ENCODE results near the gene KANK4.
"Not testable (repeated sequence)": the region's sequence is repeated elsewhere in the genome, so short reads cannot be mapped to it uniquely, and the experiment has no call there.

KANK4 gene

DNA sequence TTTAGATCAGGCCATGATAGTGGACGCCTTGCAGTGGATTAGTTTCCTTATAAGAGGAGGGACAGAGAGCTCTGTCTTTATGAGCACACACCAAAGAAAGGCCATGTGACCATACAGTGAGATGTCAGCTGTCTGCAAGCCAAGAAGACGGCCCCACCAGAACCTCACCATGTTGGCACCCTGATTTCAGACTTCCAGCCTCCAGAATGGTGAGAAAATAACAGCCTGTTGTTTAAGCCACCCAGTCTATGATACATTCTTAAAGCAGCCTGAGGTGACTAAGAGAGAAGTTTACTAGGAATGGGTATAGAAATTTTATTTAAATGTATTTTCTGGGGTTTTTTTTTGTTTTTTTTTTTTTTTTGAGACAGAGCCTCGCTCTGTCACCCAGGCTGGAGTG is 95.1 kb downstream of the KANK4 start:
- TF ChIP-seq, protein P1, sequence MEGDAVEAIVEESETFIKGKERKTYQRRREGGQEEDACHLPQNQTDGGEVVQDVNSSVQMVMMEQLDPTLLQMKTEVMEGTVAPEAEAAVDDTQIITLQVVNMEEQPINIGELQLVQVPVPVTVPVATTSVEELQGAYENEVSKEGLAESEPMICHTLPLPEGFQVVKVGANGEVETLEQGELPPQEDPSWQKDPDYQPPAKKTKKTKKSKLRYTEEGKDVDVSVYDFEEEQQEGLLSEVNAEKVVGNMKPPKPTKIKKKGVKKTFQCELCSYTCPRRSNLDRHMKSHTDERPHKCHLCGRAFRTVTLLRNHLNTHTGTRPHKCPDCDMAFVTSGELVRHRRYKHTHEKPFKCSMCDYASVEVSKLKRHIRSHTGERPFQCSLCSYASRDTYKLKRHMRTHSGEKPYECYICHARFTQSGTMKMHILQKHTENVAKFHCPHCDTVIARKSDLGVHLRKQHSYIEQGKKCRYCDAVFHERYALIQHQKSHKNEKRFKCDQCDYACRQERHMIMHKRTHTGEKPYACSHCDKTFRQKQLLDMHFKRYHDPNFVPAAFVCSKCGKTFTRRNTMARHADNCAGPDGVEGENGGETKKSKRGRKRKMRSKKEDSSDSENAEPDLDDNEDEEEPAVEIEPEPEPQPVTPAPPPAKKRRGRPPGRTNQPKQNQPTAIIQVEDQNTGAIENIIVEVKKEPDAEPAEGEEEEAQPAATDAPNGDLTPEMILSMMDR (IDR thresholded peaks at IDR 0.05; ENCODE audit: low read depth, low read length) = no peak
- no peaks in the 10 kb centered on the region; the same call in 1 of the 2 replicates for H3K4me1 ChIP-seq
- H3K27me3 ChIP-seq = no peaks in the 10 kb centered on the region
- H3K36me3 ChIP-seq = no peaks in the 10 kb centered on the region
- H3K9me3 ChIP-seq = no peaks in the 10 kb centered on the region
- no peak overlapping the region for H3K4me3 ChIP-seq (ENCODE audit: low read depth, low read length)
- DNase-seq = no peak

DNA sequence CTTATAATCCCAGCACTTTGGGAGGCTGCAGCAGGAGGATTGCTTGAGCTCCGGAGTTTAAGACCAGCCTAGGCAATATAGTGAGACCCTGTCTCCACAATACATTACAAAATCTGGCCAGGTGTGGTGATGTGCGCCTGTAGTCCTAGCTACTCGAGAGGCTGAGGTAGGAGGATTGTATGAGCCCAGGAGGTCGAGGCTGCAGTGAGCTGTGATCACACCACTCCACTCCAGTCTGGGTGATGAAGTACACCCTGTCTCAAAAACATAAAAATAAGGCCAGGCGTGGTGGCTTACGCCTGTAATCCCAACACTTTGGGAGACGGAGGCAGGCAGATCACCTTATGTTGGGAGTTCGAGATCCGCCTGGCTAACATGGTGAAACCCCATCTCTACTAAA is 96.9 kb downstream of the KANK4 start:
- H3K27me3 ChIP-seq = no peaks in the 10 kb centered on the region
- no peak overlapping the region for H3K4me3 ChIP-seq (ENCODE audit: low read depth, low read length)
- H3K36me3 ChIP-seq = no peaks in the 10 kb centered on the region
- no peak for DNase-seq
- H3K9me3 ChIP-seq = no peaks in the 10 kb centered on the region
- TF ChIP-seq, protein P1 (IDR thresholded peaks at IDR 0.05; ENCODE audit: low read depth, low read length) = no peak
- H3K4me1 ChIP-seq = no peaks in the 10 kb centered on the region

DNA sequence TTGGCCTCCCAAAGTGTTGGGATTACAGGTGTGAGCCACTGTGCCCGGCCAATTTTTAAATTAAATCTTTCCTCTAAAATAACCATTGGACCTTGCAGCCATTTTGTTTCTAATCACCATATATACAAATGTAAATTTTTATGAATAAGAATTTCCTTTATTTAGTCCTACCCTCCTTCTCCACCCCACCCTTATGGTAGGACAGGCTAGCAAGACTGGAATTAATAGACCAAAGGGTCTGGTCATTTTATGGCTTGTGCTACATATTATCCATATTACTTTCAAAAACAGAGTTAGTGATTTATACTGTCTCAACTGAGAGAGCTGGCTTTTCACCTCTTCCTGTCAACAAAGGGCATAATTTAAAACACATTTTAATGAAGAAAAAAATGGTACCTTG is 98.1 kb downstream of the KANK4 start:
- TF ChIP-seq, protein P1 (IDR thresholded peaks at IDR 0.05; ENCODE audit: low read depth, low read length) = no peak
- Histone ChIP-seq H3K9me3 (no peaks in the 10 kb centered on the region), H3K36me3 (no peaks in the 10 kb centered on the region), H3K4me3 (ENCODE audit: low read depth, low read length) (no peak overlapping the region), H3K27me3 (no peaks in the 10 kb centered on the region), H3K4me1 (no peaks in the 10 kb centered on the region)
- no peak for DNase-seq

DNA sequence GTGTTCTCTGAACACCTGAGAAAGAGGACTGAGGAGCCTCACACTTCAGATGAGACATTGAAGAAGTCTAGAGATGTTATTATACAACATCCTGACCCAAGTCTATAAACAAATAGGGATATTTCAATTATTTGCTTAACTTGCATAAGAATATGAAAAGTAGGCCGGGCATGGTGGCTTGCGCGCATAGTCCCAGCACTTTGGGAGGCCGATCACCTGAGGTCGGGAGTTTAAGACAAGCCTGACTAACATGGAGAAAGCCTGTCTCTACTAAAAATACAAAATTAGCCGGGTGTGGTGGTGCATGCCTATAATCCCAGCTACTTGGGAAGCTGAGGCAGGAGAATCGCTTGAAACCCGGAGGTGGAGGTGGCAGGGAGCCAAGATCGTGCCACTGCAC is 98.8 kb downstream of the KANK4 start:
- H3K9me3 ChIP-seq; H3K4me3 ChIP-seq (ENCODE audit: low read depth, low read length); H3K4me1 ChIP-seq; H3K27me3 ChIP-seq; H3K36me3 ChIP-seq; DNase-seq: not testable (repeated sequence)

DNA sequence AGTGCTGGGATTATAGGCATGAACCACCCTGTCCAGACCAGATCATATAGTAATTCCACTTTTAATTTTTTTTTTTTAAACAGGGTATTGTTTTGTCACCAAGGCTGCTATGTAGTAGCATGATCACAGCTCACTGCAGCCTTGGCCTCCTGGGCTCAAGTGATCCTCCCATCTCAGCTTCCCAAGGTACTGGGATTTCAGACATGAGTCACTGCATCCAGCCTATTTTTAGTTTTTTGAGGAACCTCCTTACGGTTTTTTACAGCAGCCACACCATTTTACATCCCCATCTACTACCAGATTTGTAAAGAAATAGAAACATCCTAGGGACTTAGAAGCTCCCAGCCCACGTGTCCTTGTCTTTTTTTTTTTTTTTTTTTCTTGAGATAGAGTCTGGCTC is 100.6 kb downstream of the KANK4 start:
- H3K4me1 ChIP-seq = no peaks in the 10 kb centered on the region
- no peaks in the 10 kb centered on the region for H3K9me3 ChIP-seq
- H3K27me3 ChIP-seq = no peaks in the 10 kb centered on the region
- no peak overlapping the region for H3K4me3 ChIP-seq (ENCODE audit: low read depth, low read length)
- DNase-seq = no peak
- TF ChIP-seq, protein P1 (IDR thresholded peaks at IDR 0.05; ENCODE audit: low read depth, low read length) = no peak
- H3K36me3 ChIP-seq = no peaks in the 10 kb centered on the region

DNA sequence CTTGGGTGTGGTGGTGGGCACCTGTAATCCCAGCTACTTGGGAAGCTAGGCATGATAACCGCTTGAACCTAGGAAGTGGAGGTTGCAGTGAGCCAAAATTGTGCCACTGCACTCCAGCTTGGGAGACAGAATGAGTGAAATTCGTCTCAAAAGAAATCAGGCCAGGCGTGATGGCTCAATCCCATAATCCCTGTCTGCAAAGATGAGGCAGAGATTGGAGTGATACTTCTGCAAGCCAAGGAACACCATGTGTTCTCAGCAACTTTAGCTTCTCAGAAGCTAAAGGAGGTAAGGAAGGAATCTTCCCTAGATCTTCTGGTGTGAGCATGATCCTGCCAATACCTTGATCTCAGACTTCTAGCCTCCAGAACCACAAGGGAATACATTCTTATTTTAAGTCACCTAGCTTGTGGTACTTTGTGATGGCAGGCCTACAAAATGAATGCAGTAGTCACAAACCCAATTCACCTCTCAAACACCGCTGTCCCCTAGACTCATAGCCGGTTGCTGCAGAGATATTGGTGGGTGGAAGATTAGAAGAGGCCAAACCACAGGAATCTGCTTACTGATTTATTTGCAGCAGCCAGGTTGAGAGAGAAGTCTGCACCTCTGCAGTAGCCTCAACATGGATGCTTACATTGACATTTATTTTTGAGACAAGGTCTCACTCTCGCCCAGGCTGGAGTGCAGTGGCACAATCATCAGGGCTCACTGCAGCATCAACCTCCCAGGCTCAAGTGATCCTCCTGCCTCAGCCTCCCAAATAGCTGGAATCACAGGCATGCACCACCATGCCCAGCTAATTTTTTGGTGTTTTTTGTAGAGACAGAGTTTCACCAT is 105.9 kb downstream of the KANK4 start:
- H3K4me1 ChIP-seq = no peaks in the 10 kb centered on the region
- no peak for DNase-seq
- no peaks in the 10 kb centered on the region for H3K27me3 ChIP-seq
- no peak overlapping the region for H3K4me3 ChIP-seq (ENCODE audit: low read depth, low read length)
- H3K36me3 ChIP-seq = no peaks in the 10 kb centered on the region
- TF ChIP-seq, protein P1 (IDR thresholded peaks at IDR 0.05; ENCODE audit: low read depth, low read length) = no peak
- no peaks in the 10 kb centered on the region for H3K9me3 ChIP-seq
